HL-60/S4 treated with phorbol 12-myristate 13-acetate at 8.2 ng/mL for 4 days and 3 days (cell line): ENCODE data around the gene UBE2L5.

Experiments used
- in situ Hi-C: fragments of 300-500 bp; cut with MboI; formaldehyde crosslinking; loops from 2 replicates; pipeline ENCODE4 v1.15.0; 2022; ENCODE audit warnings: low sequenced_read_pairs

Gene UBE2L5

DNA sequence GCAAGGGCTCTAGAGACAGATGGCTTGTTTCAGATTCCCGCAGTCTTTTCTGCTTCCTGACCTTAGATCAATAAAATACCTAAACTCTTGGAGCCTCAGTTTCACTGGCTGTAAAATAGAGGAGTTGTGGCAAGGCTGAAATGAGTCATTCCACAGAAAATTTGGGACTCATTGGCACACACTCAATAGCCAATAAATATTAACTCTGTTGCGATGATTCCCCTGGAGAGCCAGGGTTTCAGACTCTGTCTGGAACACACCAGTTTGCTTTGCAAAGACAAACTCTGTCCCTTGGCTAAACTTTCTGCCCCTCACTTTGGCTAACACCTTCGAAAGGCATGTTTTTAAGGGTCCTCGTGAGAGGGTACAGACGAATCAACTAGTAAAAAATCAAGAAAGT, 18.1 kb upstream of the UBE2L5 start:
- in situ Hi-C loops, result no loop called here

DNA sequence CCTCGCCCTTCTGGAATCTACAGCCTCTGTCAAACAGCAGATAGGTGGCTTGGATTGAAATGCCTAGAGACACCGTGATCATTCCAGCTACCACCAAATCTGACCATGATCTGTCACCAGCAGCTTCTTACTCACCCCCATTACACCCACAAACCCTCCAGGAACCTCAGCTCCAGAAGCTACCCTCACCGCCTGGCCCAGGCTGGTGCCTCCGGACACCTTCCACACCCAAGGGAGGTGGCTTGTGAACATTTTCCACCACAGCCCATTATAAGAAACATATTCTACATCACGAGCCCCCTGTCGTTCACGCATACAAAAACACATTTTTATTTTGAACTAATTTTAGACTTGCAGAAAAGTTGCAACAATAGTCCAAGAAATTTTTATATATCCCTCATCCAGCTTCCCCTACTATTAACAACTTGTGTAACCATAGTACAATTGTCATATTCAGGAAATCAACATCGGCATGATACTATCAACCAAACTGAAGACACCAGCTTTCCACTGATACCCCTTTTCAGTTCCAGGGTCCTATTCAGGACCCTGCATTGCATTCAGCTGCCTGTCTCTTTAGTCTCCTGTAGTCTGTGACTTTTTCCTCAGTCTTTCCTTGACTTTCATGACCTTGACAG, 15.4 kb upstream of the UBE2L5 start:
- in situ Hi-C loops, result no loop called here

DNA sequence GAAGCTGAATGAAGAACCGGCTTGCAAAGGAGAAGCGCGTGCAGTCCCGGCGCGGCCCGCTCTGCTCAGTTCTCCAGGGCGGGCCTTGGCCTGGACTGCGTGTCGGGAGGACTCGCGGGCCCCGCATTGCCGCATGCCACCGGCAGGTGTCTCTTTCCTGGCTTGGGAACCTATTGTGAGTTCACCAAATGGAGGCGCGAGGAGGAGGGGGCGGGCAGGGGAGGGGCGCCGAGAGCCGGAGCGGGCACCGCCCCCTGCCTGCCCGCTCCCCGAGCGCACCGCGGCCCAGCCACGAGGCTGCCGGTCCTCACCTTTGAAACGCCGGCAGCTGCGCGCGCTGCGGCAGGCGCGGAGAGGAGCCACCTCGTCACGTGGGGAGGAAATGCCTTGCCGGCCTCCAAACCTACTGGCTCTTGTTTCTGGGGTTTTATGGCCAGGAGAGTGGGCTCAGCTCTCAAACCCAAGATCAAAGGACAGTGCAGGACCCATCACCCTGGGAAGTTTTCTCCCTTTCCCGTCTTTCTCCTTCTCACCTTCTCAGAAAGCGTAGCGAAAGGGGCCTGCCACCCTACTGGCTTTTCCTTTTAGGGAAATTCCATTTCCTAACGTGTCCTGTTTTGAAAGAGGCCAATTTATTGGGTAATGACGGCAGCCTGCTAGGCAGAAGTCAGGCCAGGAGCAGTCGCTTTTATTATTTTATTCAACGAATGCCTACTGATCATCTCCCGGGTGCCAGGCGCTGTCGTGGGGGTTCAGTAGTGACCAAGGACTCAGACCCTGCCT, 13.8 kb upstream of the UBE2L5 start:
- in situ Hi-C loops, result no loop called here

DNA sequence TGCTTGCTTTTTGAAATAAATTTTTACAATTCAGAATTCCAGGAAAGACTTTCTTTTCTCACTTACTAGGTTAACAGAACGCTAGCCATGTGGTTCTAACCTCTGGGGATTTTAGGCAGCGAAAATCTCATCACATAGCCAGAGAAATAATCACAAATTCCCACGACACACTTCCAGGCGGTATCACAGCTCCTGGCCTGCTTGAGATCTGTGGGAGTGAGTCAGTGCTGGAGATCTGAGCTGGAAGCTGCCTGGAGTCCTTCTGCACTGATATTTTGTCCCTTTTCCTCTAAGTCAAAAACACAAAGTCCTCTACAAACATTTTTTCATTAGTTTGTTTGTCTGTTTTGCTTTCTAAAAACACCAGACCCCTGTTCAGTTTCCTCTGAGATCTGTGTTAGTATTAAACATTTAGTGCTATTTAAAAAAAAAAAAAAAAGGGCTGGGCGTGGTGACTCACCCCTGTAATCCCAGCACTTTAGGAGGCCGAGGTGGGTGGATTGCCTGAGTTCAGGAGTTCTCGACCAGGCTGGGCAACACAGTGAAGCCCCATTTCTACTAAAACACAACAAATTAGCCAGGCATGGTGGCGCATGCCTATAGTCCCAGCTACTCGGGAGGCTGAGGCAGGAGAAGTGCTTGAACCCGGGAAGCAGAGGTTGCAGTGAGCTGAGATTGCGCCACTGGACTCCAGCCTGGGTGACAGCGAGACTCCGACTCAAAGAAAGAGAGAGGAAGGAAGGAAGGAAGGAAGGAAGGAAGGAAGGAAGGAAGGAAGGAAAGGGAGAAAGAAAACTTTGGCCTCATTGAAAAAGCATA, 12.2 kb upstream of the UBE2L5 start:
- in situ Hi-C loops, result no loop called here

DNA sequence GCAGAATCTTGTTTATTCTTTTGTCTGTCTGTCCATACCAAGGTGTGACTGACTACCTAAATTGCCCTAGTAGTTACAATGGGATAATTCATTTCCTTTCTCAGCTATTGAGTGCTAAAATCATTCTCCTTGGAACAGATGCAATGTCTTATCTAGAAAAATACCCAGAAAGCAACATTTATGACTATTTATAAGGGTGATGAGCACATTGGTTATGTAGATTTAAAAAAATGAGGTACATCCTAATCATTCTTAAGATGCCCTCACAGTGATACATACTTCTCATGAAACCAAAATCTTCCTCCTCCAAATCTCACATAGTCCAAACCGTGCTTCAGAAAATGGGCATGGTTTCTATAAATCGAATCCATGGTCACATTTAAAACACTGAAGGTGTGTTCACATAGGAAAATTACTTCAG, 11.6 kb upstream of the UBE2L5 start:
- in situ Hi-C loops, result no loop called here

DNA sequence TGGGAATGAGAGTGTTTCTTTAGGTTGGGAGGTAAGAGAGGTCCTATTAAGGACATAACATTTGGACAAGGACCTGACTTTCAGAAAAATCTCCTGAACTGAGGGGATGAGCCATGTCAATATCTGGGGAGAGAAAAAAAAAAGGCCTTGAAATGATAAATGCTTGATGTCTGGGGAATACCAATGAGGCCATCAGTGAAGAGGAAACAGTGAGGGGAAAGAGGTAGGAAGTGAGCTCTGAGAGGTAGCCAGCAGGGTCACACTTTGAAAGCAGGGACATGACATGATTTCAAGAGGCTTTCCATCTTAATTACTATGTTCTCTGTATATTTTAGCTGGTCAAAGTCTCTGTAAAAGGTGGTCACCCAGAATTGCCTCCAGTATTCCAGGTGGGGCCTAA, 9.9 kb upstream of the UBE2L5 start:
- in situ Hi-C loops, result no loop called here

DNA sequence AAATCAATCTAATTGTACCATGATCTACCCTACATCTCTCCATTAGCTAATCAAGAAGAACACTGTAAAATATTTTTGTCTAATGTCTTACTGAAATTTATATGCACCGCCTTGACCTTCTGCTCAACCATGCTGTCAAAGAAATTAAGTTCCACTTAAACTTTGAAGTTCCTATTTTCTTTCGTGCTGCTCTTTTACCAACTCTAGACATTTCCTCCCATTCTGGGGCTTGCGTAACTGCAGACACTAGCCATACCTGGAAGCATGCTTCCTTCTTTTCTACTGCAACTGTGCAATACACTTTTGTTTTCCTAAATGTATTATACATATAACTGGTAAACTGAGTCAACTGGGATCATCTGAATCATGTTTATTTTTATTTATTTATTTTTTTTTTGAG, 8.5 kb upstream of the UBE2L5 start:
- in situ Hi-C loops, result no loop called here

DNA sequence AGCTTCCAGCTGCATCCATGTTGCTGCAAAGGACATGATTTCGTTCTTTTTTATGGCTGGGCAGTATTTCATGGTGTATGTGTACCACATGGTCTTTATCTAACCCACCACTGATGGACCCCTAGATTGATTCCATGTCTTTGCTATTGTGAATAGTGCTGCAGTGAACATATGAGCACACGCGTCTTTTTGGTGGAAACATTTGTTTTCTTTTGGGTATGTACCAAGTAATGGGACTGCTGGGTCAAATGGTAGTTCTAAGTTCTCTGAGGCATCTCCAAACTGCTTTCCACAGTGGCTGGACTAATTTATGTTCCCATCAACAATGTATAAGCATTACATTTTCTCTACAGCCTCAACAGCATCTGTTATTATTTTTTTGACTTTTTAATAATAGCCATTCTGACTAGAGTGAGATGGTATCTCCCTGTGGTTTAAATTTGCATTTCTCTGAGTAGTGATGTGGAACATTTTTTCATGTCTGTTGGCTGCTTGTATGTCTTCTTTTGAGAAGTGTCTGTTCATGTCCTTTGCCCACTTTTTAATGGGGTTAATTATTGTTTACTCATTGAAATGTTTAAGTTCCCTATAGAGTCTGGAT, 6.8 kb upstream of the UBE2L5 start:
- in situ Hi-C loops, result no loop called here

DNA sequence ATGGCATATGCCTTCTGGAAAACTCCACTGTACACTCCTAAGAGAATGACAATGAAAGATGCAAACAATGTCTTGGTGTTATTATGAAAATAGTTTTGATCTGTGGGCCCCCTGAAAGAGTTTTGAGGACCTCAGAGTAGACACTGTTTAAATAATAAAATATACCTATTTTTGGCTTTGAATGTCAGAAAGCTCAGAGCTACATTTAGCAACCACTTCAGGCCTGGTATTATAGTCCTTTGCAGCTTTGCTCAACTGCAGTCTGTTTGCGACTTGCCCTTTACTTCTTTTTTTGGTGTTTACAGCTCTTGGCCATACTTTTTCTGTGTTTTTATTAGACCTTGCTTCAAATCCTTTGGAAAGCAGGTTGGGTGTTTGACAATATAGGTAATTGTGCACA, 5.8 kb upstream of the UBE2L5 start:
- in situ Hi-C loops, result no loop called here

DNA sequence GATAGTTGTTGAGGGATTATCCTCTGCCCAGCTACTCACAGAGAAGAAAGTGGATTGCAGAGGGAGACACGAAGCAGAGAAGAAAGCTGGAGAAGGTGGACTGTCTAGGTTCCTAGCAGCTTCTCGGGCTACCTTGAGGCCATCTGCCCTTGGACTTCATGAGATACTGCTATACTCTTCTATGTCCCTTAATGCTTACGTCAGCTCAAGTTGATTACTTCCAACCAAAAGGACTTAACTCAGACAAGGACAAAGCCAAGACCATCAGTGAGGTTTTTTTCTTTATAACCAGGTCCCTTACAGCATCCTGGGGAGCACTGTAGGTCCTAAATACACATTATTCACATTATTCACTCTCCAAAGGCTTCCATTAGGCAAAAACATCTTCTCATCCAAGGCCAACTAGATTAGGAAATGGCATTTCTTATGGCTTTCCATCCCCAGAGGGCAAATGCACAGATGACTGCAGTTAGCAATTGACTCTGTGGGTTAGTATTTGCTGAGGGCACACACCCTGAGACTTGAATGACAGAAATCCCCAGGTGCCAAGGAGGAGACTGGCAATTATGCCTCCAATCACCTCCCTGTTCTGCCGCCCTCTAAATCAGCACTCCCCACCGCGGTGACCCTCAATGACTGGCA, 4.1 kb upstream of the UBE2L5 start:
- in situ Hi-C loops, result no loop called here

DNA sequence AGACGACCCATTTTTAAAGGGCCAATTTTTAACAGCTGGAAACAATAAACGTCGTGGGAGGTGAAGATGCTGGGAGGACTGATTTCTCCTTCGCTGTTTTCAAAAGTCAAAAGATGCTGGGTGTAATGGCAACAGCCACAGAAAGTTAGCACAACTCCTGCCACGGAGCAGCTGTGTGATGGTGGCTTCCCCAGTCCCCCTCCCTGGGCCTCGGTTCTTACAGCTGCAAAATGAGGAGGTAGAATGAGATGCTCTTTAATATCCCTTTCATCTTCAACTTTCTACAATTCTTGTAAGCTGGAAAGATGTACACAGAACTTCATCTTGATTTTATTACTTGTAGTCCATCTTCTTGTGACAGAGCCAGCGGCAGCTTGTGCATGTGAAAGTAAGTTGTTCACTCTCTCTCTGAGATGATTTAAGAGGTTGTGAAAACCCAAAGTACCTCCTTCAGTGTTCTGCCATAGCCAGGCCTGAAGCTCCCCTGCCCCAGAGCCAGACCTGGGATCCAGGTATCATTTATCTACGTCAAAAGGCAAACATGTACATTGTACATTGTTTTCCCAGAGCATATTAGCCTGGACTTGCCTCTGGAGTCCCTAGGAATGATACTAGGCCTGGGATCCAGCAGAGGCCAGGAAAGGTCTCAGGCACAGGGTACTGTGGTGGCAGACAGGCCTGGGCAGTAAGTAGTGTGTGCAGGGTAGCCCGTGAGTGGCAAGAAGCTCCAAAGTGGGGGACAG, 3.4 kb upstream of the UBE2L5 start:
- in situ Hi-C loops, result no loop called here

DNA sequence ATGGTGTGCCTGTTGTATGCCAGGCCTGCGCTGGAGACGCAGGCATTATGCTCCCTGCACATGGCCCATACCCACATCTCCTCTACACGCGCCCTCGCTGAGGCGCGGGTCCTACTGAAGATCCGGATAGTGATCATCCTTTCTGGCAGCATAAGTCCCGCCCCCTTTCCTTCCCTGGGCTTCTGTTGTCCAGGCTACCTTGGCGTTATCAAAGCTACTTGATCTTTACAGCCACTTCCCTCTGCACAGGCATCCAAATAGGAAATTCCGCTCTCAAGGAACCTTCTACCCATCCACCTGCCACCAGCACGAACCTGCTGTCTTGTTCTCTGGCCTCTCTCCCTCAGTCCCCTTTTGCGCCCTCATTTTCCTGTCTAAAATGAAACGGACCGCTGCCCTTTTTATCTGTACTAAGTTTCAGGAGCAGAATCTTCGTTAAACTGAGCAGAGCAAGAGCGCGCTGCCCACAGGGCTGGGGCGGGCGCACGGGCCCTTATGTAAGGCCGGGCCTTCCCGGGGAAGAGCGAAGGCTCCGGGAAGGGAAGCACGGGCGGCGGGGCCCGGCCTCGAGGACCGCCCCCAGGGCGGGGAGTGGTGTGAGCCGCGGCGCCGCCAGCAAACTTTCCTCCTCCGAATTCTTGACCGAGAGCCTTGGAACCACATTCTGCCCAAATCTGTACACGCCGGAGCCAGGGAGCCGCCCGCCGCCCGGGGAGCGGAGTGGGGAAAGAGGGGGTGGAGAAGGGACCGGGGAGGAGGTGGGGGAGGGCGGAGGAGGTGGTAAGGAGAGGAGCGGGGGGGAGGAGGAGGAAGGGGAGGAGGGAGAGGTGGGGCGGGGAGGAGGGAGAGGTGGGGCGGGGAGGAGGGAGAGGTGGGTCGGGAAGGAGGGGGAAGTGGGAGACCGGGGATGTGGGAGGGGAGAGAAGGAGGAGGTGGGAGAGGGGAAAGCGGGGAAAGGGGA, 920 bp upstream of the UBE2L5 start:
- in situ Hi-C loops, result no loop called here

DNA sequence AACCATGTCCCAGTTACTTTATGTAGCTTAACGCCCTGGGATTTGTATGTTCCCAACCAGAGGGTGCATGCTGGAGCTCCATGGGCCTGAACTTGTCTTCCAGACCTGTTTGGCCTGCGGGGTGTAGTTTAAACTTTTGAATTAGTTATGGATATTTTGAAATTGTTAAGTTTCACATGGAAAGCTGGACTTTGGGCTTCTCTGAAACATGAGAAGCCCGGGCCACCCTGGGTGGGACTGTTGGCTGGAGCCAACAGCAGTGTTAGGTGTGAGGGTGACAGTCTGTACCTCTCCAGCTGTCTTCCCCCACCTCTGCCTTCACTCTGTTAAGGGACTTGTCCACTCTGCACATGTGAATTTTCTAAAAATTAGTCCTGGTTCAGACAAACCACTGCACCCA, 1.6 kb downstream of the UBE2L5 start:
- in situ Hi-C loops, result no loop called here

DNA sequence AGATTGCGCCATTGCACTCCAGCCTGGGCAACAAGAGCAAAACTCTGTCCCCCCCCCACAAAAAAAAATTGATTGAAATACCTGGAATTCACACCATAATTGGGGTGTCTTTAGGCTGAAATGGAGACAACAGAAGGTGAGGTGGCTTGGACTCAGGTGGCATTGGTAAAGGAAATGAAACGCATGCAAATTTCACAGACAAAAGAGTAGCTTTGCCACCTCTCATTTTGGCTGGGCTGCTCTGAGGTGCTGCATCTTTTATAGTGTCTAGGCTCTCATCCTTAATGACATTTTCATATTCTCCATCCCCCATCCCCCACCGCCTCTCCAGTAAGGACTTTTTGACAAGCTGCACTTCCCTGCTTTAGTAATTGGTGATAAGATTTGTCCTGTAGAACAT, 6.9 kb downstream of the UBE2L5 start:
- in situ Hi-C loops, result no loop called here

DNA sequence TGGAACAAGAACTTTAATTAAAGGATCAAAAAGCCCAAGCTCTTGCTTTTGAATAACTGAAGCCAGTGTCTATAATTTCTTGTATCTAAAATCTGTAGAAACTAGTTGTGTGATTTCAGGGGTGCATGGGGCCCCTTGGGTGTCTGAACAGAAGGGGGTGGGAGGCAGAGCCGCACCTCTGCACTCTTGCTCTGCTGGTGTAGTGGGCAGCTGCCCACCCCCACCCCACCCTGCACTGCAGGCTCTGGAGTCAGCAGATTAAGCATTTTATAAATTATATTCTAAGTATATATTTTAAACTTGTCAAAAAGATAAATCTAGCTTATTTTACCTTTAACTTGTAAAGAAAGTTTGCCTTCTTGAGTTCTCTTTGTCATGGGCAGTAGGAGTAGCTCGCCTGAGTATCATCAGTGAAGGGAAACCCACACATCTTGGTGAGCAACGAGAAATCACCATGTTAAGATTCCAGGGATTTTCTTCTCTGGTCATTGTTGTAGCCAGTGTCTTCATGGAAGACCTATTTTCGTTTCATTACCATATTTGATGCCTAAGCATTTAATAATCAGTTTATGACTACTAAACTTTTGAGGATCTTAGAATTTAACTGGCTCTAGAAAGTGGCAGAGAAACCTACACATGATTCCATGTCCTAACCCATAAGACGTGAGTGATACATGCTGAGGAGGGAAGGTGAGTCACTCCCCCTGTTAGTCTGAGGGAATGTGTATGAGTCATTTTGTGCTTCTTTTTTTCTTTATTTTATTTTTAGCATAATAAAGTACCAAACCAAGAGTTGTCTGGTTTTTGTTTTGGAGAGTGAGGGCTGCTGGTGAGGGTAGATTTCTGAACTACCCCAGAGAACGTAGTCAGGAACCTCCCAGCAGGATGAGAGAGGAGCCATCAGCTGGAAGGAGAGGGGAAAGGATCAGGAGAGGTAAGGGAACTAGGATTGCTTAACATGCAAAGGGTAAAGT, 7.7 kb downstream of the UBE2L5 start:
- in situ Hi-C loops, result no loop called here

DNA sequence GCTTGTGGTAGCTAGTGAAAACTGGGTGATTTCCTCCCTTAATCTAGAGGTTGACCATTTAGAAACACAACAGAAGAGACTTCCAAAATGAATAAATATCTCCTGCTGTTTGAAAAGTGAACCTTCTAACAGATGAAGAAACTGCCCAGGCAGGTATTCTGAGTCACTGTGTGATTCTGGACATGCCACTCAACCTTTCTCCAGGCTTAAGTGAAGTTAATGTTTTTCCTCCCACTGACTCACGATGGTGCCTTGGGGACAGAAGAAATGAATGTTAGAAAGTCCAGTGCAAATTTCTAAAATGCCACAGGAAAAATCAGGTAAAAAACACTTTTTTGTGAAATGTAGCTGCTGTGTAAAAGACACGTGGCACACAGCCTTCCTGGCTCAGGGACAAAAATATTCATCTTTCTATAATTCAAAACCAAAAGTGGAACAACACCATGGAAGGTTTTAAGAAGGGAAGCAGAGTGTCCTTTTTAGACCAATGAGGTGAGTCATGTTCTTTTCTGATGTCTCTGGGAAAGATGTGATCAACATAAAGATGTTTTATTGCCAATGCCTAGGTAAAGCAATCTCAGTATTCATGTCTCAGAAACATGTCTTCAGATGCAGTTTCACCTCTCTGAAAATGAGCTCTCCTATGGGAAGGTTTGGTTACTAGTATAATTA, 9.1 kb downstream of the UBE2L5 start:
- in situ Hi-C loops, result no loop called here

DNA sequence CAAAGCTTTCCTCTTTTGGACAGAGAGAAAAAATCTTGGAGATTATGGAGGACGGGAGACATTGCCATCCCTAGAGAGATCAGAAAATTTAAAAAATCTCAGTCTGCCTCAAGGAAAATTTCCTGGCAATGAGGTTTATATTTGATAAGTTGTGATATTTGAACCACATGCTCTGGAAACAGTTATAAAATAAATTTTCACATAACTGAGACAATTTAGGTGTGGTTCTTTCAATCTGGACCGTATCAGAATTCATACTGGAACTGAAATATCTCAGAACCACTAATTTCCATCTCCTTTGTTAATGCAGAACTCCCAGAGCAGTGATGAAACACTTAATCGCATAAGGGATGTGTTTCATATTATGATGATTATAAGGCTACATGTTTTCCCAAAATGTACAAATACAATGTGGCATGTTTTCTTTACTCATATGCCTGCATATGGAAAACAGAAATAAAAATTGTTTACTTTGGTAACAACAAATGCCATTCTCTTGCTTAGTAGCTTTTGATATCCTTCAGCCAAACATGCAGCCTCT, 13.7 kb downstream of the UBE2L5 start:
- in situ Hi-C loops, result no loop called here
